Activated B cell treated with CpG ODN at 0.5 μM for 24 hours (primary cell): Measurements from ENCODE around the gene MARK3. TPM values are rescaled to one million over a fixed set of nuclear protein-coding genes. Genes with fewer than 3 reads are reported as not detected.

Experiments
- ATAC-seq: fragments of 200-7000 bp; cut with Tn5 transposase; one replicate; pipeline ENCODE4 v1.10.0; 2021; ENCODE audit warnings: low read depth, mild to moderate bottlenecking, moderate library complexity
- CTCF ChIA-PET: fragments of 350-600 bp; sonication (Branson Sonifier 250); formaldehyde crosslinking; loops from one replicate; lab custom pipeline; 2021; ENCODE audit warnings: antibody characterized with exemption; lab: Charles Lee
- POLR2A ChIA-PET: fragments of 350-600 bp; sonication (Branson Sonifier 250); formaldehyde crosslinking; loops from one replicate; lab custom pipeline; 2021; ENCODE audit warnings: antibody characterized with exemption; lab: Charles Lee
- DNase-seq: peaks from one replicate; pipeline ENCODE4 v3.0.0; 2022
- H3K27ac Mint-ChIP-seq: one replicate; pipeline ENCODE4 v1.8.0; 2020; ENCODE audit warnings: mixed read lengths
- H3K27me3 Mint-ChIP-seq: one replicate; pipeline ENCODE4 v1.8.0; 2021; ENCODE audit warnings: mixed read lengths
- H3K36me3 Mint-ChIP-seq: one replicate; pipeline ENCODE4 v1.8.0; 2021; ENCODE audit warnings: low read depth, mixed read lengths
- H3K4me1 Mint-ChIP-seq: one replicate; pipeline ENCODE4 v1.8.0; 2021; ENCODE audit warnings: mixed read lengths
- H3K4me3 Mint-ChIP-seq: one replicate; pipeline ENCODE4 v1.8.0; 2020; ENCODE audit warnings: mild to moderate bottlenecking, mixed read lengths
- H3K9me3 Mint-ChIP-seq: one replicate; pipeline ENCODE4 v1.8.0; 2020; ENCODE audit warnings: mixed read lengths
- intact Hi-C: fragments of 100-400 bp; cut with micrococcal nuclease; formaldehyde crosslinking; loops from one replicate; pipeline ENCODE4 v1.15.1; 2024
- total RNA-seq: library from RNA; stranded (reverse); gene quantifications from 2 replicates; pipeline ENCODE4 v1.2.3, GENCODE V29; 2022
- TF ChIP-seq, protein P1 (sequence below): fragments of 200-600 bp; IDR thresholded peaks from one replicate; pipeline ENCODE4 v1.8.0; 2022; ENCODE audit warnings: antibody characterized with exemption, mild to moderate bottlenecking

The MARK3 gene
- total RNA-seq, 1 donor from 2014 or later: 110 TPM

DNA sequence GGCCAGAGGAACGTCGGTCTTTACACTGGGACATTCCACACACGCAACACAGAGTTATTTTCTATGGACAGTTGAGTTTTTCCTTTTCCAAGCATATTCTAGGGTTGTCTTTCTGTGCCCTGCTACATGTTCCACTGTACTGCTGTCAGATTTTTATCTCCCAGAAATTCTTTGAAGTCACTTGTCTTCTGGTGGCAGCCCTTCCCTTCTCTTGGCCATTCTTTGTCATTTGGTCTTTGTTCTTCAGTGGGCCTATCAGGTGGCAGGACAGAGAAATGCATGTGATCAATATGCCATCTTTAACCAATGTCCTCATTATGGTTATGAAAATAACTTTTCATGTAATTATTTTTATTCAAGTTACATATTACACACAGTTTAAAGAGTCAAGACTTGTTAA is 36.3 kb downstream of the MARK3 start:
- no peaks in the 10 kb centered on the region for H3K27me3 Mint-ChIP-seq
- no peak overlapping the region for H3K4me3 Mint-ChIP-seq
- no peak overlapping the region for H3K27ac Mint-ChIP-seq
- TF ChIP-seq, protein P1, sequence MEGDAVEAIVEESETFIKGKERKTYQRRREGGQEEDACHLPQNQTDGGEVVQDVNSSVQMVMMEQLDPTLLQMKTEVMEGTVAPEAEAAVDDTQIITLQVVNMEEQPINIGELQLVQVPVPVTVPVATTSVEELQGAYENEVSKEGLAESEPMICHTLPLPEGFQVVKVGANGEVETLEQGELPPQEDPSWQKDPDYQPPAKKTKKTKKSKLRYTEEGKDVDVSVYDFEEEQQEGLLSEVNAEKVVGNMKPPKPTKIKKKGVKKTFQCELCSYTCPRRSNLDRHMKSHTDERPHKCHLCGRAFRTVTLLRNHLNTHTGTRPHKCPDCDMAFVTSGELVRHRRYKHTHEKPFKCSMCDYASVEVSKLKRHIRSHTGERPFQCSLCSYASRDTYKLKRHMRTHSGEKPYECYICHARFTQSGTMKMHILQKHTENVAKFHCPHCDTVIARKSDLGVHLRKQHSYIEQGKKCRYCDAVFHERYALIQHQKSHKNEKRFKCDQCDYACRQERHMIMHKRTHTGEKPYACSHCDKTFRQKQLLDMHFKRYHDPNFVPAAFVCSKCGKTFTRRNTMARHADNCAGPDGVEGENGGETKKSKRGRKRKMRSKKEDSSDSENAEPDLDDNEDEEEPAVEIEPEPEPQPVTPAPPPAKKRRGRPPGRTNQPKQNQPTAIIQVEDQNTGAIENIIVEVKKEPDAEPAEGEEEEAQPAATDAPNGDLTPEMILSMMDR: no peak
- intact Hi-C loops: no loop called here
- H3K36me3 Mint-ChIP-seq: peaks cover 43% of the 10 kb centered on the region
- ChIA-PET CTCF (no interaction called here), POLR2A (no interaction called here)
- peaks cover 31% of the 10 kb centered on the region for H3K4me1 Mint-ChIP-seq
- DNase-seq: no peak
- ATAC-seq: no peak
- no peaks in the 10 kb centered on the region for H3K9me3 Mint-ChIP-seq

DNA sequence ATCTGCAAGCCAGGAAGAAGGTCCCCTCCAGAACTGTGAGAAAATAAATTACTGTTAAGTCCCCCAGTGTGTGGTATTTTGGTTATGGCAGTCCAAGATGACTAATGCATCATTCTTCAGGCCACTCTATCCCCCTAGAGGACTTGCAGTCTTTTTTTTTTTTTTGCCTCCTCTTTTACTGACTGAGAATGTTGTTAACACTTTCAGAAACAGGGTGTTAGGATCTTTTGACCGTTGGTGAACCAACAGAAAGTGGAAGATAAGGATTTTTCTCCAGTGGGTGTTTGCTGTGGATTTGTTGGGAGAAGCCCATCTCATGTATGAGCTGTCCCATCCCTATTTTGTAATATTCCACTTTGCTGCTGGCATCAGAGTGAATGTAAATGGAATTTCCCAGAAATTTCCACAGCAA is 37.8 kb downstream of the MARK3 start:
- CTCF ChIA-PET: interaction anchor here (1.2 kb wide), 1 partner anchor 29 kb away, joined by 3 read pairs; no protein-coding TSS in a partner anchor

DNA sequence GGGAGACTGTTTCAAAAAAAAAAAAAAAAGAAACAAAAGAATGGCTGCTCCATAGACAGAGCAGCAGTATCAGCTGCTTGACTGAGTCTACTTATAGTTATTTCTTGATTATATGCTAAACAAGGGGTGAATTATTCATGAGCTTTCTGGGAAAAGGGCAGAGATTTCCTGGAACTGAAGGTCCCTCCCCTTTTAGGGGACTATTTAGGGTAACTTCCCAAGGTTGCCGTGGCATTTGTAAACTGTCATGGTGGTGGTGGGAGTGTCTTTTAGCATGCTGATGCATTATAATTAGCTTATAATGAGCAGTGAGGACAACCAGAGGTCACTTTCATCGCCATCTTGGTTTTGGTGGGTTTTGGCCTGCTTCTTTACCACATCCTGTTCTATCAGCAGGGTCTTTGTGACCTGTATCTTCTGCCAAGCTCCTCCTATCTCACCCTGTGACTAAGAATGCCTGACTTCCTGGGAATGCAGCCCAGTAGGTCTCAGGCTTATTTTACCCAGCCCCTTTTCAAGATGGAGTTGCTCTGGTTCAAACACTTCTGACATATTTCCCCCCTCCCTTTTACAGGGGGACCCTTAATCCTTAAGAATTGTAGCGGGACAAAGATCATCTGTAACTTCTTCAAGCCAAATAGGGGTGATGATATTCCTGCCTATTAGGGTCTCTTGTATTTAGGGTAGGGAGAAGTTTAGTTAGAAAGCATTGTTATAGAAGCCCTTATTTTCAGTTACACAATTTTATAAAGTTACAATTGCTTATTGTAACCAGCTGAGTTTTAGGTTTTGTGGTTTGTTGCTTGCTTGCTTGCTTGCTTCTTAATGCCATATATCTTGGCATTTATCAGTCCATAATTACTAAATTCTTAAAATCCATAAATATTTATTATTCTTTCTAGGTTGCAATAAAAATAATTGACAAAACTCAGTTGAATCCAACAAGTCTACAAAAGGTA is 42.5 kb downstream of the MARK3 start:
- Mint-ChIP-seq H3K36me3 (peaks cover 27% of the 10 kb centered on the region), H3K4me3 (no peak overlapping the region), H3K27me3 (no peaks in the 10 kb centered on the region), H3K4me1 (peaks cover 34% of the 10 kb centered on the region), H3K9me3 (no peaks in the 10 kb centered on the region), H3K27ac (peak overlapping the region; percentile 46)
- DNase-seq (no peak), ATAC-seq (peak; percentile 7)
- TF ChIP-seq, protein P1: no peak
- ChIA-PET POLR2A (interaction anchor here (0.5 to 0.6 kb wide), 2 partner anchors 32 to 102 kb away, joined by 3 to 9 read pairs; no protein-coding TSS in a partner anchor), CTCF (no interaction called here)
- intact Hi-C loops: no loop called here

More for the DNA sequence above, 37.8 kb downstream of the MARK3 start:
- ATAC-seq (no peak), DNase-seq (no peak)
- Mint-ChIP-seq H3K27me3 (no peaks in the 10 kb centered on the region), H3K9me3 (no peaks in the 10 kb centered on the region), H3K4me3 (no peak overlapping the region), H3K4me1 (peaks cover 27% of the 10 kb centered on the region), H3K36me3 (peaks cover 35% of the 10 kb centered on the region), H3K27ac (peak overlapping the region; percentile 41)
- POLR2A ChIA-PET: interaction anchor here (0.6 kb wide), 1 partner anchor 88 kb away, joined by 3 read pairs; no protein-coding TSS in a partner anchor
- TF ChIP-seq, protein P1: no peak
- intact Hi-C loops: no loop called here

DNA sequence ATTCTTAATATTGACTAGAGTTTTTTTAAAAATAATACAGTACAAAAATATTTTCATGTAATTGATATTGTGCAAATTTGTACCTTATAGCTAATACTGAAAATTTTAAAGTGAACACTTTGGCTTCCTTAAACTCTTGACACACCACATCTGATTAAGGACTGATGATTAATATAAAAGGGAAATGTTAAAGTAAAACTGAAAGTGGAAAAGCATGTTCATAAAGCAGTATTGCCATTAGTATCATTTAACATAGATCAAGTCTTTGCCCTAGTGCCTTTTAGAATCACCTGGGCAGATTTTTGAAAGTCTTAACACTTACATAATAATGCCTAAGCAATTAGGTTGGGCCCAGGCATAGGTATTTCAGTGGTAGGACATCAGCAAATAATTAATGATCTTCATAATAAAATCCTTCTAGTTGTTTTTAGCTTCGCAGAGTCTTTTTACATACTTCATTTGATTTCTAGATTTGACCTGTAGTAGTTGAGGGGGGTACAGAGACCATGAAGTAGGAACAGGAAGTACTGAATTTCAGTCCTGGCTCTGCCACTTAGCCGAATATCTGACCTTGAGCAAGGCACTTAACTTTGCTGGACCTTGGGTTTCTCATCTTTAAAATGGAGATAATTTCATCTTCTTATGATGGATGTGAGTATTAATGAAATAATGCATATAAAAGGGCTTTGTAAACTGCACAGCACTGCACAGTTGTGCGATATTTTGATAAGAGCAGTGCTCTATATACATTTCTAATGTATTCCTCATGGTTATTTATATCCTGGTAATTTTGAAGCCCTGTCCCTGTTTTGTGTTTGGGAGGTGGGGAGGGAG is 43.7 kb downstream of the MARK3 start:
- peak overlapping the region; percentile 65 for H3K27ac Mint-ChIP-seq
- intact Hi-C loops: no loop called here
- peaks cover 28% of the 10 kb centered on the region for H3K4me1 Mint-ChIP-seq
- H3K27me3 Mint-ChIP-seq: no peaks in the 10 kb centered on the region
- ATAC-seq (peak; percentile 25), DNase-seq (no peak)
- peaks cover 28% of the 10 kb centered on the region for H3K36me3 Mint-ChIP-seq
- CTCF ChIA-PET: no interaction called here
- no peak overlapping the region for H3K4me3 Mint-ChIP-seq
- POLR2A ChIA-PET: interaction anchor here (0.6 to 0.7 kb wide), 2 partner anchors 11 to 31 kb away, joined by 3 to 9 read pairs; no protein-coding TSS in a partner anchor
- no peaks in the 10 kb centered on the region for H3K9me3 Mint-ChIP-seq
- TF ChIP-seq, protein P1: no peak
